Skeletal muscle tissue (tissue), 4 donors: ENCODE measurements around the gene HCFC1. TPM values are rescaled to one million over a fixed set of nuclear protein-coding genes. Genes with fewer than 3 reads are reported as not detected.

Experiments used
- H3K27ac ChIP-seq: one replicate; pipeline ENCODE4 v1.7.0; 2013; ENCODE audit warnings: mild to moderate bottlenecking, low read depth, low read length, inconsistent platforms
- H3K27me3 ChIP-seq, 3 donors: one replicate each; pipeline ENCODE4 v1.7.0; 2013; ENCODE audit warnings: low read length in 3 of 3; ENCODE audit not compliant: control insufficient read depth in 3 of 3, insufficient read depth in 3 of 3
- H3K36me3 ChIP-seq, 3 donors: one replicate each; pipeline ENCODE4 v1.7.0; 2013; ENCODE audit warnings: low read length in 3 of 3; ENCODE audit not compliant: control insufficient read depth in 3 of 3, insufficient read depth in 3 of 3
- H3K4me1 ChIP-seq, 3 donors: one replicate each; pipeline ENCODE4 v1.7.0; 2013; ENCODE audit warnings: low read length in 3 of 3, mild to moderate bottlenecking in 3 of 3; ENCODE audit not compliant: control insufficient read depth in 3 of 3, insufficient read depth in 3 of 3
- H3K4me3 ChIP-seq, 3 donors: one replicate each; pipeline ENCODE4 v1.7.0; 2013; ENCODE audit warnings: low read length in 3 of 3
- H3K9ac ChIP-seq, 3 donors: one replicate each; pipeline ENCODE4 v1.7.0; 2013; ENCODE audit warnings: low read length in 3 of 3, mild to moderate bottlenecking in 3 of 3, moderate library complexity in 2 of 3, low read depth in 1 of 3
- H3K9me3 ChIP-seq, 3 donors: one replicate each; pipeline ENCODE4 v1.7.0; 2013; ENCODE audit warnings: low read length in 3 of 3; ENCODE audit not compliant: control insufficient read depth in 3 of 3
- total RNA-seq: library from RNA; depleted of rRNA; stranded (reverse); fragments of >200 nt; gene quantifications from one replicate; pipeline ENCODE4 v1.2.3, GENCODE V29; 2014
- donor health status: Osteomylitis.

The HCFC1 gene
- total RNA-seq, 1 donor from 2014 or later = 9.4 TPM

DNA sequence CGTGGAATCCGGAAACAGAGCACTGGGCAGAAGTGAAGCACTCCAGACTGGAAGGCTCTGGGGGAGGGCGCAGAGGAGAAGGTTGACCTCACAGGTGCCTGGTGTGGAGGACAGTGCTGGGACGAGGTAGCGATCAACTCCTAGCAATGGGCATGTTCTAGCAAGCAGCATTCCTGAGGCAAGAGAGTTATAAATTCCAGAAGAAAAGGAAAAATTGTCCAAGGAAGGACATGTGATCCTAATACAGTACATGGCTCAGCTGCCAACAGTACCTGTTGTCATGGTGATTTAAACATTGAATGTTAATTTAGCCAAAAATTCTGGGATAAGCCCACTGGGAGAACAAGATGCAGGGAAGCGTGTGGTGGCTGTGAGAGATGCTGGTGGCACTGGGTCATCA, 53.7 kb downstream of the HCFC1 start:
- H3K27me3 ChIP-seq = peaks cover 0 to 14% (median 0%) of the 10 kb centered on the region in 3 donors
- H3K9ac ChIP-seq = no peak overlapping the region
- no peak overlapping the region for H3K27ac ChIP-seq
- H3K4me1 ChIP-seq = peaks cover 5 to 18% (median 11%) of the 10 kb centered on the region in 3 donors
- H3K36me3 ChIP-seq = no peaks in the 10 kb centered on the region
- no peak overlapping the region for H3K4me3 ChIP-seq
- no peaks in the 10 kb centered on the region for H3K9me3 ChIP-seq

DNA sequence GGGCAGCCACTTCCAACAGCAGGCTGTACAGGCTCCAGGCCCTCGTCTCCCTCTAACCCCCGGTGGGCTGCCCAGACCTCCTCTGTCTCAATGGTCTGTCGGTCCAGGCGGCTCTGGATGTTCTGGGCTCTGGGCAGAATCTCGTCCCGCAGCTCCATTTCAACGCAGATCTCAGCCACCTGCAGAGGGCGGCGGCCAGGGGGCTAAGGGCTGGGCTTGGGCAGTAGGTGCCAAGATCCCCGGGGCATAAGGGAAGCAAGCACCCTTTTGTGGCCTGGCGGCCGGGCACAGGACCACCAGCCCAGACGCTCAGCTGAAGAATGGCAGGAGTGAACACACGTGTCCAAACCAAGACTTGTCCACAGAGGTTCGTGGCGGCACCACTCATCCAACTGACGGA, 57.9 kb downstream of the HCFC1 start:
- Histone ChIP-seq H3K4me1 (no peaks in the 10 kb centered on the region), H3K9ac (no peak overlapping the region), H3K27ac (no peak overlapping the region), H3K27me3 (peaks cover 0 to 11% (median 0%) of the 10 kb centered on the region in 3 donors), H3K9me3 (no peaks in the 10 kb centered on the region), H3K36me3 (no peaks in the 10 kb centered on the region), H3K4me3 (no peak overlapping the region)

DNA sequence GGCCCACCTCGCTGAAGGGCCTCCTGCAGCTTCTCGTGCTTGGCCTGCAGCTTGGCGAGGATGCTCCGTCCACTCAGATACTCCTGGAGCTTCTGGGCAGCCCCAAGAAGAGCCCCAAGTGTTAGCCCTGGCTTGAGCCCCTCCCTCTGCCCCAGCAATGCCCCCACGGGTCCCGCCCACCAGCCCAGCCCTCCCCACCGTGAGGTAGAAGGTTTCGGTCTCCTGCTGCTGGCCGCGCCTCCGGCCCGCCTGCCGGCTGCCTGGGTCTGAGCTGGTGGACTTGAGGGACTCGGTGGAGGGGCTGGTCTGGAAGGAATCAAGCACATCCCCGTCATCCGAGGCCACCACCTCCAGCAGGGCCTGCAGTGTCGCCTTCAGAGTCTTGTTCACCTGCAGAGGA, 58.4 kb downstream of the HCFC1 start:
- Histone ChIP-seq H3K9me3 (no peaks in the 10 kb centered on the region), H3K4me3 (no peak overlapping the region), H3K4me1 (no peaks in the 10 kb centered on the region), H3K27me3 (peaks cover 0 to 8% (median 0%) of the 10 kb centered on the region in 3 donors), H3K9ac (no peak overlapping the region), H3K27ac (no peak overlapping the region), H3K36me3 (no peaks in the 10 kb centered on the region)

DNA sequence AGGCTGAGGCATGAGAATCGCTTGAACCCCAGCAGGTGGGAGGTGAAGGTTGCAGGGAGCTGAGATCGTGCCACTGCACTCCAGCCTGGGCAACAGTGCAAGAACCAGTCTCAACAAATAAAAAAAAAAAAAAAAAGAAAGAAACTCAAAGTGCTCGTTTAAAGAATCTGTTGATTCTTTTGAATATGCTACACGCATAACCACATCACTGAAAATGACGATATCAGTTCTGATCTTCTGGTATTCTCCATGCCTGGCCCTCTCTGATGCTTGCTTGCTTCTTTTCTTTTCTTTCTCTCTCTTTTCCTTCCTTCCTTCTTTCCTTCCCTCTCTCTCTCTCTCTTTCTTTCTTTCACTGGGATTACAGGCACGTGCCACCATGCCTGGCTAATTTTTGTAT, 59.8 kb downstream of the HCFC1 start:
- H3K9me3 ChIP-seq = no peaks in the 10 kb centered on the region
- H3K4me3 ChIP-seq = no peak overlapping the region
- H3K27me3 ChIP-seq = peaks cover 0 to 8% (median 0%) of the 10 kb centered on the region in 3 donors
- no peak overlapping the region for H3K9ac ChIP-seq
- H3K36me3 ChIP-seq = no peaks in the 10 kb centered on the region
- H3K4me1 ChIP-seq = no peaks in the 10 kb centered on the region
- H3K27ac ChIP-seq = no peak overlapping the region

DNA sequence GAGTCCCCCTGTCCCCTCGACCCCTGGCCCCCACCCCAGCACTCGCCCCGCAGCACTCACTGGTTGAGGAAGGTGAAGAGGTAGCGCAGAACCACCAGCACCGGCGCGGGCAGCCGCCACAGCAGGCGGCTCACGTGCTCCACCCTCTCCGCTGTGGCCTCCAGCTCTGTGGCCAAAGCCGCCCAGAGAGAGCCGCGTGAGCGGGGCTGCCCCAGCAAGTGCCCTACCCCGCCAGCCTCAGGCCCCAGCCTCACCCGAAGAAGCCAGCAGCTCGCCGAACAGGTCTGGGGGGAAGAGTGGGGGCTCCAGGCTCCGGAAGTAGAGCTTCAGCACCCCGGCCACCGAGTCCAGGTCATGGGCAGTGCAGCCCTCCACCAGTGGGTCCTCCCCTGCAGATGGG, 61.2 kb downstream of the HCFC1 start:
- Histone ChIP-seq H3K4me3 (no peak overlapping the region), H3K27ac (no peak overlapping the region), H3K4me1 (no peaks in the 10 kb centered on the region), H3K36me3 (no peaks in the 10 kb centered on the region), H3K9me3 (no peaks in the 10 kb centered on the region), H3K9ac (no peak overlapping the region), H3K27me3 (peaks cover 0 to 9% (median 5%) of the 10 kb centered on the region in 3 donors)

DNA sequence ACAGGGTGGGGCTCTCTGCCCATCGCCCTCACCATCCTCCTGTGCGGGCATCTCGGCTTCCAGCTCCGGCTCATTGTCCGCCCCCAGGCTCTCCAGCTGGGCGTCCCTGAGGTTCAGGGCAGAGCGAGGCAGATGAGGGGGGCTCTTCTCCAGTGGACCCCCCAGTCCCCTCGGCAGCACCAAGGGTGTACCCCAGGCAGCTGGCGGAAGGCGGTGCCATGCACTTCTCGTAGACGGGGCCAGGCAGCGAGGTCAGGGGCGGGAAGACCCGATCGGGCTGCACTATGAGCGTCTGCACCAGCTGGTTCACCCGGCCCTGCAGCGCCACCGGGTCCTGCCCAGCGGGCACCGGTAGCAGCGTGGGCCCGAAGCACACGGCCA, 61.6 kb downstream of the HCFC1 start:
- H3K9me3 ChIP-seq = no peaks in the 10 kb centered on the region
- H3K36me3 ChIP-seq = no peaks in the 10 kb centered on the region
- no peak overlapping the region for H3K4me3 ChIP-seq
- H3K27me3 ChIP-seq = peaks cover 0 to 10% (median 5%) of the 10 kb centered on the region in 3 donors
- H3K27ac ChIP-seq = no peak overlapping the region
- no peaks in the 10 kb centered on the region for H3K4me1 ChIP-seq
- no peak overlapping the region for H3K9ac ChIP-seq

DNA sequence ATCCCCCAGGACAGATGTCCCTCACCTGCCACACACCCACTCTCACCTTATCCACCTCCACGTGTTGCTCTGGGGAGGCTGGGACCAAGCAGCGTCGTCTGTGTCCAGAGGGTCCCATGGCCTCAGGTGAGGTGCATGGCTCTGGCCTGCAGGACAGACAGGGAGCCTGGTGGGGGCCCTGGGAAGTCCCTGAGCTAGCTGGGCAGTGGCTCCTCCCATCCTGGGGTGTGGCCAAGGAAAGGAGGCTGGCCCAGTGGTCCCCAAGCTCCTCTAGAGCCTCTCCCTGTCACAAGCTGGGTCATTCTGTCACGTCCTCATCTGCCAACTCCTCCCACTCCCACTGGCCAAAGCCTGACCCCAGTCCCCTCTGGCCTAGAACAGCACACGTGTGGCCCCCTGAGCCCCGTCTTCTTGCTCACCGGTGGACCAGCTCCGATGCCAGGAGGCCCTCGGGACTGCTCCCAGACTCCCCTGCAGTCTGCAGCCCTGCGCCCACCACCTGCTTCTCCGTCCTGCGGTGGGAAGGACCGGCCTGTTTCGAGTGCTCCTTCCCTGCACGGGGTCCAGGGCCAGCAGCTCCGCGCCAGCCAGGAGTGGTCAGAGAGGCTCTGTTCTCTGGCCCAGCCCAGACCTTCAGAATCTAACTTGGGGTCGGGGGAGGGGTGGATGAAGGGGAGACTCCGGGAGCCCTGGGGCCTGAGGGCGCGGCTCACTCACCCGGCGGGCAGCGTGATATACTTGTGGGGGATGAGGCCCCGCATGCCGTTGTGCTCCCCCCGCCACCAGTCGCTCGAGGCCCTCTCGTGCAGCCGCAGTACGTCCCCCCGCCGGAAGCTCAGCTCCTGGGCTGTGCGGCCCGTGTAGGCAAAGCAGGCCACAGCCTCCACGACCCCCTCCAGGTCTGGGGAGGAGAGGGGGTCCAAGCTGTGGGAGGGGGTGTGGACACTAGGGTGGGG, 62.3 kb downstream of the HCFC1 start:
- no peak overlapping the region for H3K27ac ChIP-seq
- H3K4me1 ChIP-seq = peaks cover 0 to under 1% (median 0%) of the 10 kb centered on the region in 3 donors
- H3K36me3 ChIP-seq = no peaks in the 10 kb centered on the region
- H3K9me3 ChIP-seq = no peaks in the 10 kb centered on the region
- H3K27me3 ChIP-seq = peaks cover 0 to 10% (median 5%) of the 10 kb centered on the region in 3 donors
- H3K4me3 ChIP-seq = no peak overlapping the region
- no peak overlapping the region for H3K9ac ChIP-seq

DNA sequence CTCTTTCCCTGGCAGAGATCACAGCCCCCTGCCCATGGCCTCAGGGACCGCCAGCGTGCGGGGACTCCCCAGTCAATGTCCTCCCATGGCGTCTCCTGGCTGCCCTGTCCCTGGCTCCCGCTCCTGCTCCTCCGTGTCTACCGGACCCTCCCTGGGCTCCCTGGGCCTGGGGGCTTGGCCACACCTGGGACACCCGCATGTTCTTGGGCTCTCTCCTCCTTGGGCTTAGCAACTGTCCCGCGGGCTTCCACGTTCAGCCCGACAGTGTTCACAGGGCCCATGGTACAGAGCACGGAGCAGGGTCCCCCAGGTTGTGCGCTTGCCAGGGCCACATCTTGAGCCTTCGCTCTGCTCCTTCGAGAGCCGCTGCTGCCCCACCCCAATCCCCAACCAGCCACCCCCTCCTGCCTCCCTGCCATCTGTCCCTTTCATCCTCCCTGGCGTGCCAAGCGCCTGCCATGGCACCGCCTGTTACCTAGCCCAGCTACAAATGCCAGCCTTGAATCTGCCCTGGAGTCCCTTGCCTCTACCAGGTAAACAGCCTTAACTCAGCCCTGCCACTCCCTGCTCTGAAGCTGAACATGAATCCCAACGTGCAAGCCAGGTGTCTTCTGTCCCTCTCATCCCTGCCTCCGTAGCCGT, 63.3 kb downstream of the HCFC1 start:
- no peak overlapping the region for H3K27ac ChIP-seq
- H3K4me3 ChIP-seq = no peak overlapping the region
- peaks cover 0 to 7% (median 1%) of the 10 kb centered on the region in 3 donors for H3K4me1 ChIP-seq
- H3K9ac ChIP-seq = no peak overlapping the region
- H3K36me3 ChIP-seq = no peaks in the 10 kb centered on the region
- H3K9me3 ChIP-seq = no peaks in the 10 kb centered on the region
- H3K27me3 ChIP-seq = peaks cover 0 to 10% (median 5%) of the 10 kb centered on the region in 3 donors

DNA sequence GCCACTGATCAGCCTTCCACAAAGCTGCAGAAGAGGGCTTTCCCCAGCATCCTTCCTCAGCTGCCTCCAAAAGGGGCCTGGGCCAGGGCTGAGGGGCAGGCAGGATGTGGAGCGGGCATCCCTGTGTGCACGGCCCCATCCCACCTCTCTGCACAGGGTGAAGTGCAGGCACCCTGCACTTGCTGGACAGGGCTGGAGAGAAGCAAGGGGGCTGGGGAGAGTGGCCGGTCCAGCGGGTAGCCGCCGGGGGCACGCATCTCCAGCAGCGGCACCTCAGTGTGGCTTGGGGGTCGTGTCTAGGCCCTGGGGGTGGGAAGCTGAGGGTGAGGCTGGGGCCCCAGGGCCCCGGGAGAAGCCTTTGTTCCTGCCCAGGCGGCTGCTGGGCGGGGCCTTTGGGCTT, 64.2 kb downstream of the HCFC1 start:
- Histone ChIP-seq H3K4me3 (no peak overlapping the region), H3K27me3 (peaks cover 0 to 11% (median 10%) of the 10 kb centered on the region in 3 donors), H3K27ac (no peak overlapping the region), H3K4me1 (peaks cover 0 to 14% (median 8%) of the 10 kb centered on the region in 3 donors), H3K9ac (no peak overlapping the region), H3K9me3 (no peaks in the 10 kb centered on the region), H3K36me3 (no peaks in the 10 kb centered on the region)
